Suppressor macrophage (primary cell): ENCODE results near the gene MYPOP.
"Not testable (repeated sequence)": the region's sequence is repeated elsewhere in the genome, so short reads cannot be mapped to it uniquely, and the experiment has no call there.

ENCODE experiments used
- DNase-seq, 4 experiments: peaks; one replicate each; pipeline ENCODE4 v3.0.0-alpha.2; 2020 to 2022

The MYPOP gene

DNA sequence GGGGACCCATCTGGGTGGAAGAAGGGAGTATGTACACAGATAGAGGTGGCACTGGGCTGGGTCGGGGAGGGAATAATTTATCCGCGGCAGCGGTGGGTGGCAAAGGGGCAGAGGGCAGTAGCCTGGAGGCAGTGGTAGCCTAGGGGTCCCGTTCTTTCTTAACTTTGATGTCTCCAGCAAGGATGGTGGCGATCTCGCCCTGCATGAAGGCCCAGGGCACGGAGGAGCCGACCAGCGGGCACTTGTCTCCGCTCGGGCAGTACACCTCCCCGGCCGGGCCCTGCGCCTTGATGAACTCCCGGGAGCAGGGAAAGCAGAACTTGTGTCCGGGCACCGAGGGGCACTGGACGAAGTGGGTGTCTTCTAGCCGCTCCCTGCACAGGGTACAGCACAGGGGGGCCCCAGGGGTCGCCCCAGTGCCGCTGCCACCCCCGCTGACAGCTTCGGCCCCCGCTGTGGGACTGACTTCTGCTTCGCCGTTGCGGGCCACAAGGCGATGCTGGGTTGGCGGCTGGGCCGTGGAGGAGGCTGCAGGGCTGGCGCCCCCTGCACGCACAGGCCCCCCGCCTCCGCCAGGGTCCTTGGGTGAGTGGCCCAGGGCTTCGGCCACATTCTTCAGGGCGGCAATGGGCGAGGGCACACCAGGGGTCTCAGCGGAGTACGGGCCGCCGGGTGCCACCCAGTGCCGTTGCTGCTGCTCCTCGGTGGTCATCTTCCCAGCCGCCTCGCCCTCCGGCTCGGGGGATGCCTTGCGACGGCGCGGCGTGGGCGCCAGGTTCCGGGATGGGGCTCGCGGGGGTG, 18.3 kb downstream of the MYPOP start:
- DNase-seq, result no peak

DNA sequence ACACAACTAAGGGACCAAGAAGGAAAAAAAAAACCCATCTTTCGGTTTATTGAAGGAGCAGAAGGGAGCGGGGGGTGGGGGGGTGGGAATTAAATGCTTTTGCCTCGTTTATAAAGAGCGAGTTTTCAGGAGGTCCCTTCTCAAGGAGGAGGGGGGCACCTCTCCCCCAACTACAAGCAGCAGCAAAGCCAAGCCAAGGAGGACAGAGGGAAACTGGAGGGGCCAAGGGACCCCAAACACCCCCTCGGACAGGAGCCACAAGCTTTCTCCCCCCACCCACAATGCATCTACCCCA, 18.9 kb downstream of the MYPOP start:
- DNase-seq, result no peak

DNA sequence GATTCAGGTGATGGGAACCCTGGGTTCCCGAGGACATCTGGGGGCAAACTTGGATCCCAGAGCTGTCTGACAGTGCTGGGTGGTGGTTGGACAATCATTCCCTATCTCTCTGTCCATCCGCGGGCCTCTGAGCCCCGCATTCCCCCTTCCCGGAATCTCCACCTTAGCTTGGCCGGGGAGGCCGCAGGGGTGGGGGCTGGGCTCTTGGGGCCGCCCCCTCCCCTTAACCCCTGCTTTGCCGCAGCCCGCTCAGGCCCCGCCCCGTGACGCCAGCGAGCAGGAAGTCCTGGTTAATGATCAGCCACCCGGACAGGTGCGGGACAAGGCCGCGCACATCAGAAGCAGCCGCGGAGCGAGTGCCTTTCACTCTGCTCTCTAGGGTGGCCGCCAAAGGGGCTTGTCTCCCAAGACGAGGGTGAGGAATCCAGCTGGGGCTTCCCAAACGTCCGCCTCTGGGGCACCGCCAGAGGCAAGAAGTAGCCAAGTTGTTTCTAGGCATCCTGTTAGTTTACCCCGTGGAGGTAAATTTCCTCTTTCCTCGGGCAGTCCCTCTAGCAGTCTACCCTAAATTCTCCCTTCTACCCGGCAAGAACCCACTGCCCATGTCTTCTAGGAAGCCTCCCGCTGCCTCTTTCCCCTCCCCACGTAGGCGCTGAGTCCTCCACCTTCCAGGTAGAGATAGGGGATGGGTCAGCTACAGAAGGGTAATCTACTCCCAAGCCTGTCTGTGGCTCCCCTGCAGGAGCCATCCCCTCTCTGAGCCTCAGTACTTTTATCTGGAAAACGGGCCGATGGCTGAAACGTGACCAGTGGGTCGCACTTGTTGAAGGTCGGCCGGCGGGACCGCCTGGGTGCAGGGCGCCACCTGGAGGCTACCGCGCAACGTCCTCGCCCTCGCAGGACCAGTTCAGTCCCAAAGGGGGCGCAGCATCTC, 19.5 kb downstream of the MYPOP start:
- peak; percentile 85 to 93 (median 90) for DNase-seq

DNA sequence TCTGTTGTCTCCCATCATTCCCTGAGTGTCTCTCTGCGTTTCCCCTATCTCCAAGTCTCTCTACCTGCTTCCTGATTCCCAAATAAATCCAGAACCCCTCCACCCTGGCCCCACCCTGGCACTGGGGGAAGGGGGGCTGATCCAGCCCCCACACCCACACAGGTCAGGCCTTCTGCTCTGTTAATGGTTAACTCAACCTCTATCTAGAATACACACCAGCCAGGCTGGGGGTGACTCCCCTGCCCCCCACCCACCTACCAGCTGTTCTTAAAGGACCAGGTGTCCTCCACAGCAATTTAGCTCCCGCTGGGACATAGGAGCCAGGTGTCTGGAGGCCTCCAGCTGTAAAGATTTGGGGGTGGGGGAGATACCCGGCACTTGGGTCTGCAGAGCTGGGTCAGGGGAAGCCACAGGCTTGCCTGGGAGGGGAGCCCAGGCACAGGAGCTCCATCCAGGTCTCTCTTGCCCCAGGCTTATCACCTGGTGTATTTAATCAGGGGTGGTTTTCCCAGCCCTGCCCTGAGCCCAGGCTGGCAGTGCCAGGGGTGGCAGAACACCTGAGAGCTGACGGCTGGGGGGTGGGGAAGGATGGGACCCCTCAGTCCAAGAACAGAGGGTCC, 20.4 kb downstream of the MYPOP start:
- no peak for DNase-seq

DNA sequence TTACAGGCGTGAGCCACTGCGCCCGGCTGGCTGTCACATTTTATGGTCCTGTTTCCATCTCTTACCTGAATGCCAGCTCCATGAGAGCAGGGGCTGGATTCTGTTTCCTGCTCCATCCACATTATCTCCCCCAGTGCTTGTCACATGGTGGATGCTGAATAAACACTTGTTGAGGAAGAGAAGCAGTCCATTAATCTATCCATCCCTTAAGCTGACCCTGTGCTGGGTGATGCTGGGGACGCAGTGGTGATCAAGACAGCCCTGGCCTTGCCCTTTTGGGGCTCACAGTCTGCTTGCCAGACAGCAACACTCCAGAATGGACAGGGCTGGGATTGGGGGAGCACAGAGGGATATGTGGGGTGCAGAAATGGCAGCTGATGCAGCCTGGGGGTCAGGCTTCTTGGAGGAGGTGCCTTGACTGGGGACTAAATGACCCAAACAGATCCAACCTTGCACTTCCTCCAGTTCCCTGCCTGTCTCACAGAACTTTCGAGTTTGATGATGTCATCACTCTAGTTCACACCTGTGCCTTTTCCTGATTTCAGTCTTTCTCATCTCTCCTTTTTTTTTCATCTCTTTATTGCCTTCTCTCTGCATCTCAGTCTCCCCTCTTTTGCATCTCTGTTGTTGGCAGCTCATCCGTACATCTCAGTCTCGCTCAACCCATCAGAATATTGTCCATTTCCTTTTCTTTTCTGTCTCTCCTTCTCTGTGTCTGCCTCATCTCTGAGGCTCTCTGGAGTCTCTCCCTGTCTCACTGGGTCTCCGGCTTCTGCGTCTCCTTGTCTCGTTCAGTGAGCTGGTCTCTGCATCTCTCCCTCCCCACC, 21.1 kb downstream of the MYPOP start:
- DNase-seq, result no peak

DNA sequence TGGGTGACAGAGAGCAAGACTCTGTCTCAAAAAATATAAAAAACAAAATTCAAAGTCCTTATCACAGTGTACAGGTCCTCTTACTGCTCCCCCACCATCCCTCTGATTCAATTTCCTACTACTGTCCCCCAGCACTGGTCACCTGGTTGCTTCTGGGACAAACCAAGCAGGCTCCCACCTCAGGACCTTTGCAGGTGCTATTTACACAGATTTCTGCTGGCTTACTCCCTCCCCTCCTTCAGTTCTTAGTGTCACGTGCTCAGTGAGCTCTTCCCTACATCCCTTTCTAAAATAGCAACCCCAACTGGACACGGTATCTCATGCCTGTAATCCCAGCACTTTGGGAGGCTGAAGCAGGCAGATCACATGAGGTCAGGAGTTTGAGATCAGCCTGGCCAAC, 22.4 kb downstream of the MYPOP start:
- no peak for DNase-seq

DNA sequence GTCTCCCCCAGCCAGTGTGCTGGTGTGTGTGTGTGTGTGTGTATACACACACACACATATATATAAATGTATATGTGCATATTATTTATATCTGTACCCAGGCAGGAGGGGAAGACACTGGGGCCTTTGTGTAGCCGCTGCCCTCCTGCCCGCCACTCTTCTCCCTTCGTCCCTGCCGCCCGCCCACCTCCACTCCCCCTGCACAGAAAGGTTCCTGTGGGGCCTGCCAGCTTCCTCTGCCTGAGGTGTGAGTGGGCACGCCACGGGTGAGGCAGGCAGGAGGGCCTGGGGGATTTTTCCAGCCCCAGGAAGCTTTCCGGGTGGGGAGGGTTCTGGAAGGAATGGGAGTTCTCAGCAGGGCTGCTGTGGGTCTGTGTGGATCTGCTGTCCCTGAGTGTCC, 23.4 kb downstream of the MYPOP start:
- DNase-seq, result no peak

DNA sequence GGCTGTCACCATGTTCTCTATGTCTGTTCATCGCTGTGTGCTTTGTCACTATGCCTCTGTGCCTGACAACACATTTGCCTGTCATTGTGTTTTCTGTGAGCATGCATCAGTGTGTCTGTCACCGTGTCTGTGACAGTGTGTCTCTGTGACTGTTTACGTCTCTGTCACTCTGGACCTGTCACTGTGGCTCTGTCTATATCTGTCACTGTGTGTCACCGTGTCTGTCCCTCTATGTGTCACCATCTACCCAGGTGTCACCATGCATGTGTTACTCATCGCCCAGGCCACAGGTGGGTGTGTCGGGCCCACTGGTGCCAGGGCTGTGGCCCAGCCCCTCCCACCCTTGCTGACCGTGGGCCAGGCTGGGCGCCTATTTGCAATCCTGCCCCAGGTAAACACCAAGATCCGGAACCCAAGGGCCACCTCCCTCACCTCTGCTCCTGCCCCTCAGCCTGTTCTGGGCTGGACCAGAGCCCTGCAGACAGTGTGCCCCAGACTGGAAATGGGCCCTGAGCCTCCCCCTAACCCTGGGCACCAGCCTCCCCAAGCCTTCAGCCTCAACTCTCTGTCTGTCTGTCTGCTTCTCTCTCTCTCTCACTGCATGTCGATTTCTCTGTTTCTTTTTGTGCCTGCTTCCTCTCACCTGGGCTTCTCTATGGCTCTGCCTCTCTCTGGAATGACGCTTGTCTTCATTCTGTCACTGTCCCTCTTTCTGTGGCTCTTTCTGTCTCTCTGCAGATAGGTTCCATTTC, 24.2 kb downstream of the MYPOP start:
- no peak for DNase-seq

DNA sequence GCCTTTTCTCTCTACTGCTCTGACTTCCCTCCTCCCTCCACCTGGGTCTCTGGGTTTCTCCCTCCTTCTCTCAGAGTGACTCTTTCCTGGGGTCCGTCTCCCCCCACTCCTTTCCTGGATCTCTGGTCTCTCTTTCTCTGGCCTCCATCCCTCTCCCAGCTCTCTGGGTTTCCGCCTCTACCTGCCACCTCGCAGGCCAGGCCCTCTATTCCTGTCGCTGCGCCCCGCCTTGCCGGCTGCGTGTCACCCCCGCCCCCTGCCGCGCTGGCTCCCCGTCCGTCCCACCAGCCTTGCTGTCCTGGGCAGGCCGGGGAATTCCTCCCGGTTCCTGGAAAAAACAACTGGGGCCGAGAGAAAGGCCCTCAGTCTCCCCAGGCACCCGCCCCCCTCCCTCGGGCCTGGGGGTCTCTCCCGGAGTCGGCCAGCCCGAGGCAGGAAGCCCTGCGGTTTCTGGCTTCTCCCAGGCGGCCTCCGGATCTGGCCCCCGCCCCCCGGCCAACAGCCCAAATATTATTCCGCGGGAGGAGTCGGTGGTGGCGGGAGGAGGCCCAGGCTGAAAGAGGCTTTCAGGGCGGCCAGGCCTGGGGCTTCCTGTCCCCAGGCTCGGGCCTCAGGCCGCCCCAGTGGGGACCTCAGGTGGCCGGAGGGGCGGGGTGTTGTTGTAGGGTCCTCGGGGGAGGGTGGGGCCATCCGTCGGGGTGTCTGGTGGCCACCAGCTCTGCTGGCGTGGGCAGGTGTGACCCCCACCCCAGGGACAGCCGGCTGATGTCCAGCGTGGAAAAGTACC, 25.8 kb downstream of the MYPOP start:
- DNase-seq, result peak in 1 of 4 experiments; percentile 23

DNA sequence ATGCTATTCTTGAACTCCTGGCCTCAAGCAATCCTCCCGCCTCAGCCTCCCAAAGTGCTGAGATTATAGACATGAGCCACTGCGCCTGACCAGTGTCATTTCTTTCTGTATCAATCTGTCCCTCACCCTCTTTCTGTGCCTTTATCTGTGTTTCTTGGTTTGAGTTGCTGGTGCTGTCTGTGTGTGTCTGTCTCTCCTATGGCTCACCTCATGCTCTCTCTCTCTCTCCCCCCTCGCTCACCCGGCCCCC, 26.3 kb downstream of the MYPOP start:
- DNase-seq, result no peak

DNA sequence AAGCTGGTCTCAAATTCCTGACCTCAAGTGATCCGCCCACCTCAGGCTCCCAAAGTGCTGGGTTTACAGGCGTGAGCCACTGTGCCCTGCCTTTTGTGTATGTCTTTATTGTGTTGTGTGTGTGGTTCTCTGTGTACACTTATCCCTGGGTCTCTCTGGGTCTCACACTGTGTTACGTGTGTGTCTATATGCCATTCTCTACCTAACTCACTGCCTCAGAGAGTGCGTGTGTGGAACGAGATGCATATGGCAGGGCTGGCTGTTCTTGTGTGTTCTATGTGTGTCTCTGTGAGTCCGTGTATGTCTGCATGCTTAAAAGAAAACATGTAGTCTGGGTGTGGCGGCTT, 27.8 kb downstream of the MYPOP start:
- no peak for DNase-seq

DNA sequence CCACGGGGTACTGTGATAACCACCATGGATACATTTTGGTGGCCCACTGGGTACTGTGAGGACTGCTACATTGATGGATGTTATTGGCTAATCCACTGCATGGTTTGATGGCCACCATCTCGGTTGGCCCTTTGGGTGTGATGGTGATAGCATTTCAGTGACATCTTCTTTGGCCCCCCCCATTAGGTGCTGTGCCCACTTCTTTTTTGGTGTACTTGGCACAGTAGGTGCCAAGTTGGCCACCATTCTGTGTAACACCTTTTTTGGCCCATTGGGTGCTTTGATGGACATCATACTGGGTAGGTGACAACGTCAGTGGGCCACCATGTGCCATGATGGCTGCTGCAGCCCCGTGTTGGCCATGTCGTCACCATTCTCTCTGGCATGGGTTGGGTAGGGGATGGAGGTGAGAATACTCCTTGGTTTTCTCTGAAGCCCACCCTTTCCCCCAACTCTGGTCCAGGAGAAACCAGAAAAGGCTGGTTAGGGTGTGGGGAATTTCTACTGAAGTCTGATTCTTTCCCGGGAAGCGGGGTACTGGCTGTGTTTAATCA, 29.1 kb downstream of the MYPOP start:
- DNase-seq, result no peak

DNA sequence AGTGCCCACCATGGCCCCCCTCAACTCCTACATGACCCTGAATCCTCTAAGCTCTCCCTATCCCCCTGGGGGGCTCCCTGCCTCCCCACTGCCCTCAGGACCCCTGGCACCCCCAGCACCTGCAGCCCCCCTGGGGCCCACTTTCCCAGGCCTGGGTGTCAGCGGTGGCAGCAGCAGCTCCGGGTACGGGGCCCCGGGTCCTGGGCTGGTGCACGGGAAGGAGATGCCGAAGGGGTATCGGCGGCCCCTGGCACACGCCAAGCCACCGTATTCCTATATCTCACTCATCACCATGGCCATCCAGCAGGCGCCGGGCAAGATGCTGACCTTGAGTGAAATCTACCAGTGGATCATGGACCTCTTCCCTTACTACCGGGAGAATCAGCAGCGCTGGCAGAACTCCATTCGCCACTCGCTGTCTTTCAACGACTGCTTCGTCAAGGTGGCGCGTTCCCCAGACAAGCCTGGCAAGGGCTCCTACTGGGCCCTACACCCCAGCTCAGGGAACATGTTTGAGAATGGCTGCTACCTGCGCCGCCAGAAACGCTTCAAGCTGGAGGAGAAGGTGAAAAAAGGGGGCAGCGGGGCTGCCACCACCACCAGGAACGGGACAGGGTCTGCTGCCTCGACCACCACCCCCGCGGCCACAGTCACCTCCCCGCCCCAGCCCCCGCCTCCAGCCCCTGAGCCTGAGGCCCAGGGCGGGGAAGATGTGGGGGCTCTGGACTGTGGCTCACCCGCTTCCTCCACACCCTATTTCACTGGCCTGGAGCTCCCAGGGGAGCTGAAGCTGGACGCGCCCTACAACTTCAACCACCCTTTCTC, 30.1 kb downstream of the MYPOP start:
- no peak for DNase-seq

DNA sequence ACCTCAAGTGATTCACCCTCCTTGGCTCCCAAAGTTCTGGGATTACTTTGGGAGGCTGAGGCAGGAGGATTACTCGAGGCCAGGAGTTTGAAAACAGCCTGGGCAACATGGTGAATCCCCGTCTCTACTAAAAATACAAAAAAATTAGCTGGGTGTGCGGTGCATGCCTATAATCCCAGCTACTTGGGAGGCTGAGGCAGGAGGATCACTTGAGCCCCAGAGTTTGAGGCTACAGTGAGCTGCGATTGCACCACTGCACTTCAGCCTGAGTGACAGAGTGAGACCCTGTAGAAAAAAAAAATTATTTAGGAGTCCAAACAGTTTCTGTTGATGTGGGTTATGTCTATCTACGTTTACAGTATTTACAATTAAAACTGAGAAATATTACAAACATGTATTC, 31.6 kb downstream of the MYPOP start:
- no peak for DNase-seq

DNA sequence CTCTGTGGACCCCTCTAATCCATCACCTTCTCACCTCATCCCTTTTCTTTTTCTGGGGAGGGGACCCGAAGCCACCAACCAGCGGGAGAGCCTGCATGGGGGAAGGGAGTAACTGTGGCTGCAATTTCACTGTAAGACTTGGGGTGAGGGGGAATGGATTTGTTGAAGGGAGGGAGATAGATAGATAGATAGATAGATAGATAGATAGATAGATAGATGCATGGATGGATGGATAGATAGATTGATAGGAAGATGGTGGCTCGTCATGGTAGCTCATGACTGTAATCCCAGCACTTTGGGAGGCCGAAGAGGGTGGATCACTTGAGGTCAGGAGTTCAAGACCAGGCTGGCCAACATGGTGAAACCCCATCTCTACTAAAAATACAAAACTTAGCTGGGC, 35.2 kb downstream of the MYPOP start:
- not testable (repeated sequence) for DNase-seq

DNA sequence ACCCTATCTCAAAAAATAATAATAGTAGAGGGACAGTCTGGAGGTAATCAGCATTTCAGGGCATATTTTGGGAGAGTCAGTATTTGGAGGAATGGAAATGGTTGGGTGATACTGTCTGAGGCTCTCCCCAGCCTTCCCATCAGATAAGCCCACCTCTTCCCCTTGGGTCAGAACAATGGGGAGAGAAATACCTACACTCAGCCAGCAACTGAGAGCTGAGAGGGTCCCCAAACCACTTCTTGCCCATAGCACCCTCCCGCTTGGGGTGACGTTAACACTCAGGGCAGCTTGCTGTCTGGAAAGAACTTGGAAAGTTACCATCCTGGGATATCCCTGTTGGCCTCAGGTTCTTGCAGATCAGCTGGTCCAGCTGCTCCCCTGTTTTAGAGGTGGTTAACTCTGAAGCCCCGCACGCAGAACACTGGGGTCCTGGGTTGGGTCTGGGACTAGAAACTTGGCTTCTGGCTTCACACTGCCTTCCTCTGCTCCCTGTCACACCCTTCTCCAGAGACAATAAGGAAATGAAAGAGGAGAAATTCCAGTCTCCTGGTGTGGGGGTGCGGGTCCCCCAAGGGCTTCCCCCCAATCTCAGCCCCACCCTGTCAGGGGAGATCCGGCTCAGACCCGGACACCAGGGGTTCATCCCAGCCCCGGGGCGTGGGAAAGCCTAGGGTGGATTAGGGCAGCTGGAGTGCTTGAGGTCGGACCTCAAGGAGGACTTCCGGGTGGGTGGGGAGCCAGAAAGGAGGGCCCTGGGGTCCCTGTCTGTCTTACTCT, 35.8 kb downstream of the MYPOP start:
- no peak for DNase-seq

DNA sequence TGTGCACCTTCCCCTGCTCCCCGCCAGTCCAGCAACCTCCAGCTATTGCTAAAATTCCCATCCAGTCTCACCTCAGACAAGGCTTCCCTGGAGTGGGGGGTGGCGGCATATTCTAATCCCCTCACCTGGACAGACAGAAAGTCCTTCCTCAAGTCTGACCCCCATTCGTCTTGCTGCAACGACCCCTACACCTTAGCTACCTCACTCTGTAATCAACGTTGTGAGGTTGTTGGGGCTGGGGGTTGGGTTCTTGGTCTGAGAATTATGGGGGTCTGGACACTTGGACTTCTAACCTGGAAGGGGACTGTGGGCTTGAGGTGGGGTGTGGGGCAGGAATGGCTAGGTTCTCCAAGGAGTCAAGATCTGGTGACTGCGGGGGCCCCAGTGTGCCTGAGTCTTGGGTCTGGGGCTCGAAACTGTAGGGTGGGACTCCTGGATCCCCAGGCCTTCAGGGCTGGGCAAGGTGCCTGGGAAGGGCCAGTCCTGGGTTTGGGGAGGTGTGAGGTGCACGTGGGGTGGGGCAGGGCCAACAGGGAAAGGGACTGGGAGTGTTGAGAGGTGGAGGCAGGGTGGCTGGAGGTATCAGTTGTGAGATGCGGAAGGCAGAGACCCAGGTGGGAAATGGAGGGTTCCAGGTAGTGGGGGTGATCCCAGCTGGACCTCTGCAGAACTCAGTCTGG, 37.0 kb downstream of the MYPOP start:
- no peak for DNase-seq

DNA sequence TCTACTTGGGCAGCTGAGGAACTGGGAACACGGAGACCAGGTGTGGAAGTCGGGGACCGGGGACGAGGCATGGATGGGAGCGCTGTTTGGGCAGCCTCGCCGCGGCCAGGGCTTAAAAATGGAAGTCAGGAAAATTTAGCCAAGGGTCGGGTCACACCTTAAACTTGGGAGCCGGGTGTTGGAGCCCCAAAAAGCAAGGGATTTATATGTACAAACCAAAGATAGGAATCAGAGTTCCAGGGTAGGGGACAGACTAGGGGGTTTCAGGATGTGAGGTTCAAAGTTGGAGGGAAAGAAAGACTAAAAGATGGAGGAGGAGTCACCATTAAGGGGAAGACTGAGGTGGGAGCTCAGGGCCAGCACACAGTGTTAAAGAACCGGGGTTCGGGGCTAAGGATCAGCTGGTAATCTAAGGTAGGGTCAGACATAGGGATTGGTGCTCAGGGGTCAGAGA, 37.8 kb downstream of the MYPOP start:
- DNase-seq, result no peak
